Stimulated activated CD4-positive, alpha-beta T cell treated with anti-CD3 and anti-CD28 coated beads, TNF-alpha, amount 100 ng/mL, for 48 hours (primary cell): ENCODE data around the gene GNAS.
A peak's percentile ranks its signal among the peaks of the same experiment; 100 is the strongest.

Experiments used
- DNase-seq, 3 donors: peaks; one replicate each; pipeline ENCODE4 v3.0.0-alpha.2; 2020; ENCODE audit warnings: low read depth in 3 of 3

GNAS gene

GRCh38 chr20:58853976-58854637 lies 1.6 kb downstream of the GNAS start:
- DNase-seq, result no peak

- DNase-seq, result no peak
Observed at GRCh38 chr20:58854638-58855471, 2.3 kb downstream of the GNAS start.

GRCh38 chr20:58855506-58856389 lies 3.2 kb downstream of the GNAS start:
- no peak for DNase-seq

GRCh38 chr20:58863044-58863790 lies 10.7 kb downstream of the GNAS start:
- DNase-seq, result no peak

GRCh38 chr20:58864346-58864745 lies 11.8 kb downstream of the GNAS start:
- DNase-seq, result no peak

- DNase-seq, result no peak
Observed at GRCh38 chr20:58865843-58866242, 13.3 kb downstream of the GNAS start.

GRCh38 chr20:58867211-58867610 lies 14.7 kb downstream of the GNAS start:
- DNase-seq, result no peak

GRCh38 chr20:58868795-58869194 lies 16.3 kb downstream of the GNAS start:
- DNase-seq, result no peak

- no peak for DNase-seq
Observed at GRCh38 chr20:58869662-58870227, 17.2 kb downstream of the GNAS start.

- peak in 2 of 3 donors; percentile 32 to 47 for DNase-seq
Observed at GRCh38 chr20:58870293-58871014, 17.9 kb downstream of the GNAS start.

GRCh38 chr20:58871533-58872102 lies 19.1 kb downstream of the GNAS start:
- no peak for DNase-seq

GRCh38 chr20:58874469-58874868 lies 22.0 kb downstream of the GNAS start:
- no peak for DNase-seq

GRCh38 chr20:58875111-58875510 lies 22.6 kb downstream of the GNAS start:
- DNase-seq, result no peak

GRCh38 chr20:58875541-58876134 lies 23.1 kb downstream of the GNAS start:
- DNase-seq, result no peak

GRCh38 chr20:58876437-58876836 lies 23.9 kb downstream of the GNAS start:
- DNase-seq, result no peak

GRCh38 chr20:58877050-58877975 lies 24.8 kb downstream of the GNAS start:
- no peak for DNase-seq

- DNase-seq, result no peak
Observed at GRCh38 chr20:58877976-58878360, 25.5 kb downstream of the GNAS start.

GRCh38 chr20:58878399-58878798 lies 25.9 kb downstream of the GNAS start:
- DNase-seq, result no peak

GRCh38 chr20:58880441-58880840 lies 27.9 kb downstream of the GNAS start:
- DNase-seq, result no peak
